ENCODE measurements around the gene RARG. TPM values are rescaled to one million over a fixed set of nuclear protein-coding genes. Genes with fewer than 3 reads are reported as not detected.

Gene RARG
- total RNA-seq, 1 experiment from 2014 or later: 62.0 TPM

DNA sequence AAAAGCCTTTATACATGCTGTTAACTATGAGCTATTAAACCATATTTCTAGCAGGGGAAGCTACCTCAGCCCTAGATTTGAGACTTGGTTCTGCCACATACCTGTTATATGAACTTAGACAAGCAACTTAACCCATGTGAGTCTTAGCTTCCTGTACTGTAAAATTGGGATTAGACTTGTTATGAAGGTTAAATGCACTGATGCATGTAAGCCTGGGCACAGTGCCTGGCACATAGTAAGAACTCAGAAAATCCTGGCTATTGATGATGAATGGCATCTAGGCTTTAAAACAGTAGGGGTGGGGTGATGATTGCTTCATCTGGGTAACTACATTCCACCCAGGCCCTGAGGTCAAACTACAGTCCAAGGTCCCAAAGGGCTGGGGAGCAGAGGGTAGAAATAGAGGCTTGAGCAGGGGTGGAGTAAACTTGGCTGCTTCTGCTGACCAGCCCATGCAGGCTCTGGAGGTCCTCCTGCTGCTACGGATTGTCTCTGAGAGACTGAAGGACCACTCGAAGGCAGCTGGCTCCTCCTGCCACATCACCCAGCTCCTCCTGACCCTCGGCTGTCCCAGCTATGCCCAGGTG lies 47.4 kb upstream of the RARG start:
- H2AFZ ChIP-seq (ENCODE audit: low read length): no peak overlapping the region
- TF ChIP-seq, protein P1, sequence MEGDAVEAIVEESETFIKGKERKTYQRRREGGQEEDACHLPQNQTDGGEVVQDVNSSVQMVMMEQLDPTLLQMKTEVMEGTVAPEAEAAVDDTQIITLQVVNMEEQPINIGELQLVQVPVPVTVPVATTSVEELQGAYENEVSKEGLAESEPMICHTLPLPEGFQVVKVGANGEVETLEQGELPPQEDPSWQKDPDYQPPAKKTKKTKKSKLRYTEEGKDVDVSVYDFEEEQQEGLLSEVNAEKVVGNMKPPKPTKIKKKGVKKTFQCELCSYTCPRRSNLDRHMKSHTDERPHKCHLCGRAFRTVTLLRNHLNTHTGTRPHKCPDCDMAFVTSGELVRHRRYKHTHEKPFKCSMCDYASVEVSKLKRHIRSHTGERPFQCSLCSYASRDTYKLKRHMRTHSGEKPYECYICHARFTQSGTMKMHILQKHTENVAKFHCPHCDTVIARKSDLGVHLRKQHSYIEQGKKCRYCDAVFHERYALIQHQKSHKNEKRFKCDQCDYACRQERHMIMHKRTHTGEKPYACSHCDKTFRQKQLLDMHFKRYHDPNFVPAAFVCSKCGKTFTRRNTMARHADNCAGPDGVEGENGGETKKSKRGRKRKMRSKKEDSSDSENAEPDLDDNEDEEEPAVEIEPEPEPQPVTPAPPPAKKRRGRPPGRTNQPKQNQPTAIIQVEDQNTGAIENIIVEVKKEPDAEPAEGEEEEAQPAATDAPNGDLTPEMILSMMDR (conservative IDR thresholded peaks at IDR 0.05; ENCODE audit: low read depth, low read length): no peak
- TF ChIP-seq EZH2phosphoT487 (IDR thresholded peaks at IDR 0.05; ENCODE audit: borderline replicate concordance, low read length): no peak
- no peak for TF ChIP-seq EZH2 (IDR thresholded peaks at IDR 0.05; ENCODE audit: low read length, unreplicated experiment)
- DNase-seq: no peak
- H3K9ac ChIP-seq (ENCODE audit: low read length): no peak overlapping the region
- intact Hi-C loops (cut with micrococcal nuclease): no loop called here
- peaks cover 51% of the 10 kb centered on the region for H3K36me3 ChIP-seq (ENCODE audit: low read depth, low read length)
- BruUV-seq (replicated peaks): no TSS peak
- no peaks in the 10 kb centered on the region for H3K9me2 ChIP-seq (replicated peaks; ENCODE audit: low read length)
- no peaks in the 10 kb centered on the region for H3K79me2 ChIP-seq (ENCODE audit: low read length)
- no peaks in the 10 kb centered on the region for H3F3A ChIP-seq (ENCODE audit: low read length, unreplicated experiment)
- H3K27ac ChIP-seq (ENCODE audit: low read length): no peak overlapping the region
- H3K4me1 ChIP-seq (ENCODE audit: insufficient read depth, low read length): no peaks in the 10 kb centered on the region
- POLR2A ChIA-PET (ENCODE audit: unreplicated experiment): interaction anchor here (0.6 kb wide), 1 partner anchor 64 kb away, joined by 6 read pairs; no protein-coding TSS in a partner anchor
- no peaks in the 10 kb centered on the region for H3K27me3 ChIP-seq (ENCODE audit: low read length)
- ATAC-seq: no peak
- no peaks in the 10 kb centered on the region for H4K20me1 ChIP-seq (ENCODE audit: low read length)
- CTCF ChIA-PET: no interaction called here
- no peak overlapping the region for H3K4me2 ChIP-seq (ENCODE audit: low read length)
- H3K4me3 ChIP-seq (ENCODE audit: low read length): no peak overlapping the region
- H3K9me3 ChIP-seq (ENCODE audit: low read length): no peaks in the 10 kb centered on the region

DNA sequence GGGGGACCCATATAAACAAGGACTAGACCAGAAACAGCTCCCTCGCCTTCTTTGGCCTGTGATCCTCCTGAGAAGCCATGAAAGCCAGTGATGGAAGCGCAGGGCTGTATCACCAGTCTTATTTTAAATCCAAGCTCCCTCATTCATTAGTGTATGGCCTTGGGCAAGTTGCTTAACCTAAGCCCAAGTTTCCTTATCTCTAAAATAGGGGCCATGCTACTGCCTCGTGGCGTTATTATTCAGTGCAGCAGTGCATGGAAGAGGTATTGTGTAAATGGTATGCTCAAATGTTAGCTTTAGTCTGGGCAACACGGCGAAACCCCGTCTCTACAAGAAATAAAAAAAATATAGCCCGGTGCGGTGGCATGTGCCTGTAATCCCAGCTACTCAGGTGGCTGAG lies 46.0 kb upstream of the RARG start:
- Histone ChIP-seq H3K9me3 (ENCODE audit: low read length) (no peaks in the 10 kb centered on the region), H3K4me3 (ENCODE audit: low read length) (no peak overlapping the region), H3F3A (ENCODE audit: low read length, unreplicated experiment) (no peaks in the 10 kb centered on the region), H3K9me2 (replicated peaks; ENCODE audit: low read length) (no peaks in the 10 kb centered on the region), H3K4me2 (ENCODE audit: low read length) (no peak overlapping the region), H3K4me1 (ENCODE audit: insufficient read depth, low read length) (no peaks in the 10 kb centered on the region), H3K36me3 (ENCODE audit: low read depth, low read length) (peaks cover 40% of the 10 kb centered on the region), H3K79me2 (ENCODE audit: low read length) (no peaks in the 10 kb centered on the region), H4K20me1 (ENCODE audit: low read length) (no peaks in the 10 kb centered on the region), H3K9ac (ENCODE audit: low read length) (no peak overlapping the region), H3K27ac (ENCODE audit: low read length) (no peak overlapping the region), H3K27me3 (ENCODE audit: low read length) (no peaks in the 10 kb centered on the region), H2AFZ (ENCODE audit: low read length) (no peak overlapping the region)
- ChIA-PET POLR2A (ENCODE audit: unreplicated experiment) (no interaction called here), CTCF (no interaction called here)
- intact Hi-C loops (cut with micrococcal nuclease): no loop called here
- no peak for DNase-seq
- BruUV-seq (replicated peaks): no TSS peak
- TF ChIP-seq EZH2 (IDR thresholded peaks at IDR 0.05; ENCODE audit: low read length, unreplicated experiment) (no peak), EZH2phosphoT487 (IDR thresholded peaks at IDR 0.05; ENCODE audit: borderline replicate concordance, low read length) (no peak)
- TF ChIP-seq, protein P1 (conservative IDR thresholded peaks at IDR 0.05; ENCODE audit: low read depth, low read length): no peak
- ATAC-seq: no peak

DNA sequence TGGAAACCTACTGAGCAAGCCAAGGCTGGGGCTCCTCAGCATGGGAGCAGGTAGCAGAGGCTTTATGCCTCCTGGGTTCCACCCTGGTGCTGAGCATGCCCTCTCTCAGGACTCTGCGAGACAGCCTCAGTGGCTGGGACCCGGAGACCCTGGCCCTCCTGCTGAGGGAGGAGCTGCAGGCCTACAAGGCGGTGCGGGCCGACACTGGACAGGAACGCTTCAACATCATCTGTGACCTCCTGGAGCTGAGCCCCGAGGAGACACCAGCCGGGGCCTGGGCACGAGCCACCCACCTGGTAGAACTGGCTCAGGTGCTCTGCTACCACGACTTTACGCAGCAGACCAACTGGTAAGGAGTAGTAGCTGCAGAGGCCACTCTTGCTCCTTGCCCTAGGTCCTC lies 44.5 kb upstream of the RARG start:
- DNase-seq (no peak), ATAC-seq (no peak)
- peaks cover 28% of the 10 kb centered on the region; the same call in 1 of the 2 replicates for H3K36me3 ChIP-seq (ENCODE audit: low read depth, low read length)
- no peak overlapping the region for H3K4me2 ChIP-seq (ENCODE audit: low read length)
- H3K4me1 ChIP-seq (ENCODE audit: insufficient read depth, low read length): no peaks in the 10 kb centered on the region
- no peak overlapping the region for H3K9ac ChIP-seq (ENCODE audit: low read length)
- ChIA-PET CTCF (no interaction called here), POLR2A (ENCODE audit: unreplicated experiment) (no interaction called here)
- TF ChIP-seq, protein P1 (conservative IDR thresholded peaks at IDR 0.05; ENCODE audit: low read depth, low read length): no peak
- TF ChIP-seq EZH2 (IDR thresholded peaks at IDR 0.05; ENCODE audit: low read length, unreplicated experiment) (no peak), EZH2phosphoT487 (IDR thresholded peaks at IDR 0.05; ENCODE audit: borderline replicate concordance, low read length) (no peak)
- H3K27me3 ChIP-seq (ENCODE audit: low read length): no peaks in the 10 kb centered on the region
- BruUV-seq (replicated peaks): no TSS peak
- no peak overlapping the region for H2AFZ ChIP-seq (ENCODE audit: low read length)
- H3K9me3 ChIP-seq (ENCODE audit: low read length): no peaks in the 10 kb centered on the region
- intact Hi-C loops (cut with micrococcal nuclease): no loop called here
- H3K4me3 ChIP-seq (ENCODE audit: low read length): no peak overlapping the region
- H3K79me2 ChIP-seq (ENCODE audit: low read length): no peaks in the 10 kb centered on the region
- no peak overlapping the region for H3K27ac ChIP-seq (ENCODE audit: low read length)
- H4K20me1 ChIP-seq (ENCODE audit: low read length): no peaks in the 10 kb centered on the region
- no peaks in the 10 kb centered on the region for H3K9me2 ChIP-seq (replicated peaks; ENCODE audit: low read length)
- H3F3A ChIP-seq (ENCODE audit: low read length, unreplicated experiment): no peaks in the 10 kb centered on the region

Measured in PC-3 (cell line).